Prostate gland (tissue), 2 donors: ENCODE measurements around the gene RNF223. TPM values are rescaled to one million over a fixed set of nuclear protein-coding genes. Genes with fewer than 3 reads are reported as not detected.

Source experiments
- DNase-seq: peaks from one replicate; pipeline ENCODE4 v3.0.0-alpha.2; 2019; ENCODE audit warnings: low spot score
- H3K27ac ChIP-seq, 2 donors: fragments of 200-600 bp; sonication (generic); 2 replicates each; pipeline ENCODE4 v1.5.1; 2017 to 2019
- H3K27me3 ChIP-seq: fragments of 200-600 bp; sonication (generic); replicated peaks from 2 replicates; pipeline ENCODE4 v1.5.1; 2019; ENCODE audit not compliant: insufficient read depth
- H3K36me3 ChIP-seq, 2 donors: fragments of 200-600 bp; sonication (generic); 1 replicate in 1 of 2; 2 replicates in 1 of 2; pipeline versions ENCODE4 v1.5.1 to v1.8.1; 2017 to 2019
- H3K4me1 ChIP-seq: fragments of 200-600 bp; sonication (generic); replicated peaks from 2 replicates; pipeline ENCODE4 v1.5.1; 2019
- H3K4me3 ChIP-seq, 2 donors: fragments of 200-600 bp; sonication (generic); 2 replicates each; pipeline ENCODE4 v1.5.1; 2017 to 2019
- H3K9me3 ChIP-seq: fragments of 200-600 bp; sonication (generic); 2 replicates; pipeline ENCODE4 v1.5.1; 2017
- POLR2A ChIP-seq: fragments of 450-650 bp; IDR thresholded peaks from one replicate; pipeline ENCODE4 v1.6.1; 2016; ENCODE audit warnings: antibody characterized with exemption, mild to moderate bottlenecking
- POLR2AphosphoS5 ChIP-seq: sonication (generic); formaldehyde crosslinking; IDR thresholded peaks from one replicate; pipeline ENCODE4 v1.6.1; 2017; ENCODE audit warnings: antibody characterized with exemption
- WGBS: methylation state at CpG from one replicate; pipeline ENCODE4 v1.1.5; 2018; 5-methylcytosine and 5-hydroxymethylcytosine counted together
- intact Hi-C: fragments of 100-400 bp; cut with DNase I; formaldehyde crosslinking; loops from one replicate; pipeline ENCODE4 v1.14.2; 2022
- total RNA-seq, 2 donors: library from RNA; depleted of rRNA; stranded (reverse); fragments of >200 nt; gene quantifications; one replicate each; pipeline ENCODE4 v1.1.0, GENCODE V29; 2016
- TF ChIP-seq, protein P1 (sequence below), 4 experiments: fragments of 200-600 bp in 2 of 4; fragments of 450-650 bp in 2 of 4; sonication (generic) in 2 of 4; IDR thresholded peaks; 1 replicate in 3 of 4; 2 replicates in 1 of 4; pipeline ENCODE4 v1.5.1; 2016 to 2019; ENCODE audit warnings: antibody characterized with exemption in 4 of 4, mild to moderate bottlenecking in 2 of 4, moderate library complexity in 2 of 4

The RNF223 gene
- total RNA-seq, 2 donors from 2014 or later: 1.4 to 1.8 TPM

GRCh38 chr1:1021010-1021919 lies 52.8 kb downstream of the RNF223 start:
- Histone ChIP-seq H3K4me1 (peaks cover 17% of the 10 kb centered on the region), H3K27ac (peak overlapping the region in 1 of 2 donors; percentile 97), H3K27me3 (no peaks in the 10 kb centered on the region), H3K9me3 (no peaks in the 10 kb centered on the region), H3K4me3 (peak overlapping the region; percentile 77 to 78), H3K36me3 (no peaks in the 10 kb centered on the region)
- TF ChIP-seq, protein P1, sequence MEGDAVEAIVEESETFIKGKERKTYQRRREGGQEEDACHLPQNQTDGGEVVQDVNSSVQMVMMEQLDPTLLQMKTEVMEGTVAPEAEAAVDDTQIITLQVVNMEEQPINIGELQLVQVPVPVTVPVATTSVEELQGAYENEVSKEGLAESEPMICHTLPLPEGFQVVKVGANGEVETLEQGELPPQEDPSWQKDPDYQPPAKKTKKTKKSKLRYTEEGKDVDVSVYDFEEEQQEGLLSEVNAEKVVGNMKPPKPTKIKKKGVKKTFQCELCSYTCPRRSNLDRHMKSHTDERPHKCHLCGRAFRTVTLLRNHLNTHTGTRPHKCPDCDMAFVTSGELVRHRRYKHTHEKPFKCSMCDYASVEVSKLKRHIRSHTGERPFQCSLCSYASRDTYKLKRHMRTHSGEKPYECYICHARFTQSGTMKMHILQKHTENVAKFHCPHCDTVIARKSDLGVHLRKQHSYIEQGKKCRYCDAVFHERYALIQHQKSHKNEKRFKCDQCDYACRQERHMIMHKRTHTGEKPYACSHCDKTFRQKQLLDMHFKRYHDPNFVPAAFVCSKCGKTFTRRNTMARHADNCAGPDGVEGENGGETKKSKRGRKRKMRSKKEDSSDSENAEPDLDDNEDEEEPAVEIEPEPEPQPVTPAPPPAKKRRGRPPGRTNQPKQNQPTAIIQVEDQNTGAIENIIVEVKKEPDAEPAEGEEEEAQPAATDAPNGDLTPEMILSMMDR (IDR thresholded peaks at IDR 0.05): no peak
- TF ChIP-seq POLR2A (peak; percentile 38), POLR2AphosphoS5 (no peak)
- WGBS: 29% methylated on average over 32 of the region's 33 CpGs
- no peak for DNase-seq
- intact Hi-C loops: no loop called here

Other genes with a start within 250 kb of the RNF223 start
- gene SAMD11, start 150.4 kb downstream of the RNF223 start, total RNA-seq: 10 to 100 TPM in 1 of 2 donors, 1 to 10 TPM in 1; 4.5 to 61.6 TPM
- 10 to 100 TPM; 43.2 to 65.5 TPM for gene NOC2L, start 115.0 kb downstream of the RNF223 start, total RNA-seq
- gene KLHL17, start 113.7 kb downstream of the RNF223 start, total RNA-seq: 10 to 100 TPM; 10.9 to 24.5 TPM
- gene PLEKHN1, start 107.8 kb downstream of the RNF223 start, total RNA-seq: 1 to 10 TPM; 1.4 to 6.4 TPM
- gene PERM1, start 92.2 kb downstream of the RNF223 start, total RNA-seq: 1 to 10 TPM in 1 of 2 donors, under 1 TPM in 1; 0.80 to 3.9 TPM
- 10 to 100 TPM; 45.8 to 82.6 TPM for gene HES4, start 74.2 kb downstream of the RNF223 start, total RNA-seq
- gene ISG15, start 60.8 kb downstream of the RNF223 start, total RNA-seq: 10 to 100 TPM; 22.3 to 27.2 TPM
- 10 to 100 TPM; 87.7 to 92.4 TPM for gene AGRN, start 54.2 kb downstream of the RNF223 start, total RNA-seq
- 10 to 100 TPM; 20.0 to 26.4 TPM for gene C1orf159, start 41.8 kb upstream of the RNF223 start, total RNA-seq
- gene TTLL10, start 99.6 kb upstream of the RNF223 start, total RNA-seq: 1 to 10 TPM in 1 of 2 donors, under 1 TPM in 1; 0.77 to 7.3 TPM
- 1 to 10 TPM; 3.1 to 3.5 TPM for gene TNFRSF18, start 132.3 kb upstream of the RNF223 start, total RNA-seq
- 1 to 10 TPM in 1 of 2 donors, under 1 TPM in 1; 0.50 to 3.0 TPM for gene TNFRSF4, start 139.8 kb upstream of the RNF223 start, total RNA-seq
- gene SDF4, start 157.7 kb upstream of the RNF223 start, total RNA-seq: 100 to 1,000 TPM; 177 to 185 TPM
- gene B3GALT6, start 157.9 kb upstream of the RNF223 start, total RNA-seq: 10 to 100 TPM; 29.6 to 41.5 TPM
- gene C1QTNF12, start 172.4 kb upstream of the RNF223 start, total RNA-seq: 1 to 10 TPM in 1 of 2 donors, not detected in 1; 3.4 TPM
- gene UBE2J2, start 199.5 kb upstream of the RNF223 start, total RNA-seq: 10 to 100 TPM; 56.0 to 79.4 TPM
- 10 to 100 TPM in 1 of 2 donors, 1 to 10 TPM in 1; 6.9 to 23.7 TPM for gene SCNN1D, start 206.1 kb upstream of the RNF223 start, total RNA-seq
- 10 to 100 TPM; 43.2 to 58.6 TPM for gene ACAP3, start 233.6 kb upstream of the RNF223 start, total RNA-seq
- 10 to 100 TPM; 30.6 to 36.9 TPM for gene PUSL1, start 234.3 kb upstream of the RNF223 start, total RNA-seq